ENCODE data around the gene TMEM273.
A peak's percentile ranks its signal among the peaks of the same experiment; 100 is the strongest.

Gene TMEM273

GRCh38 chr10:49176310-49177268 is 11.6 kb downstream of the TMEM273 start:
- DNase-seq (ENCODE audit: low spot score) = no peak

GRCh38 chr10:49175587-49176309 is 12.4 kb downstream of the TMEM273 start:
- DNase-seq (ENCODE audit: low spot score) = no peak

GRCh38 chr10:49174926-49175500 is 13.2 kb downstream of the TMEM273 start:
- DNase-seq (ENCODE audit: low spot score) = no peak

GRCh38 chr10:49174261-49174925 is 13.8 kb downstream of the TMEM273 start:
- DNase-seq (ENCODE audit: low spot score) = no peak

GRCh38 chr10:49173853-49174252 is 14.3 kb downstream of the TMEM273 start:
- DNase-seq (ENCODE audit: low spot score) = no peak

GRCh38 chr10:49173201-49173772 is 14.9 kb downstream of the TMEM273 start:
- DNase-seq (ENCODE audit: low spot score) = no peak

GRCh38 chr10:49172777-49173132 is 15.4 kb downstream of the TMEM273 start:
- no peak for DNase-seq (ENCODE audit: low spot score)

- DNase-seq (ENCODE audit: low spot score) = no peak
These were observed 16.0 kb downstream of the TMEM273 start for GRCh38 chr10:49172061-49172776.

- DNase-seq (ENCODE audit: low spot score) = no peak
These were observed 16.7 kb downstream of the TMEM273 start for GRCh38 chr10:49171326-49172060.

GRCh38 chr10:49170632-49171325 is 17.4 kb downstream of the TMEM273 start:
- DNase-seq (ENCODE audit: low spot score) = no peak

- DNase-seq (ENCODE audit: low spot score) = no peak
These were observed 18.4 kb downstream of the TMEM273 start for GRCh38 chr10:49169776-49170175.

- peak; percentile 46 for DNase-seq (ENCODE audit: low spot score)
These were observed 19.2 kb downstream of the TMEM273 start for GRCh38 chr10:49168831-49169500.

- DNase-seq (ENCODE audit: low spot score) = no peak
These were observed 20.0 kb downstream of the TMEM273 start for GRCh38 chr10:49168171-49168540.

- no peak for DNase-seq (ENCODE audit: low spot score)
These were observed 20.6 kb downstream of the TMEM273 start for GRCh38 chr10:49167425-49168170.

- no peak for DNase-seq (ENCODE audit: low spot score)
These were observed 21.4 kb downstream of the TMEM273 start for GRCh38 chr10:49166484-49167400.

- no peak for DNase-seq (ENCODE audit: low spot score)
These were observed 22.2 kb downstream of the TMEM273 start for GRCh38 chr10:49165821-49166483.

- DNase-seq (ENCODE audit: low spot score) = no peak
These were observed 22.9 kb downstream of the TMEM273 start for GRCh38 chr10:49165259-49165658.
